ENCODE data around the gene BIRC5. TPM values are rescaled to one million over a fixed set of nuclear protein-coding genes. Genes with fewer than 3 reads are reported as not detected.

Gene BIRC5
- total RNA-seq, 1 donor from 2014 or later, result 12.3 TPM

GRCh38 chr17:78241277-78242023, 27.4 kb downstream of the BIRC5 start:
- no peak overlapping the region for H3K4me3 Mint-ChIP-seq (ENCODE audit: unreplicated experiment)
- H3K9me3 Mint-ChIP-seq (ENCODE audit: unreplicated experiment), result peaks cover 5% of the 10 kb centered on the region
- no peak for TF ChIP-seq CTCF (IDR thresholded peaks at IDR 0.05)
- H3K27ac Mint-ChIP-seq (ENCODE audit: unreplicated experiment), result no peak overlapping the region
- H3K4me1 Mint-ChIP-seq (ENCODE audit: unreplicated experiment), result peaks cover 3% of the 10 kb centered on the region
- DNase-seq (ENCODE audit: extremely low spot score, unreplicated experiment), result no peak
- H3K27me3 Mint-ChIP-seq (ENCODE audit: unreplicated experiment), result no peaks in the 10 kb centered on the region
- no peaks in the 10 kb centered on the region for H3K36me3 Mint-ChIP-seq (ENCODE audit: unreplicated experiment)

DNA sequence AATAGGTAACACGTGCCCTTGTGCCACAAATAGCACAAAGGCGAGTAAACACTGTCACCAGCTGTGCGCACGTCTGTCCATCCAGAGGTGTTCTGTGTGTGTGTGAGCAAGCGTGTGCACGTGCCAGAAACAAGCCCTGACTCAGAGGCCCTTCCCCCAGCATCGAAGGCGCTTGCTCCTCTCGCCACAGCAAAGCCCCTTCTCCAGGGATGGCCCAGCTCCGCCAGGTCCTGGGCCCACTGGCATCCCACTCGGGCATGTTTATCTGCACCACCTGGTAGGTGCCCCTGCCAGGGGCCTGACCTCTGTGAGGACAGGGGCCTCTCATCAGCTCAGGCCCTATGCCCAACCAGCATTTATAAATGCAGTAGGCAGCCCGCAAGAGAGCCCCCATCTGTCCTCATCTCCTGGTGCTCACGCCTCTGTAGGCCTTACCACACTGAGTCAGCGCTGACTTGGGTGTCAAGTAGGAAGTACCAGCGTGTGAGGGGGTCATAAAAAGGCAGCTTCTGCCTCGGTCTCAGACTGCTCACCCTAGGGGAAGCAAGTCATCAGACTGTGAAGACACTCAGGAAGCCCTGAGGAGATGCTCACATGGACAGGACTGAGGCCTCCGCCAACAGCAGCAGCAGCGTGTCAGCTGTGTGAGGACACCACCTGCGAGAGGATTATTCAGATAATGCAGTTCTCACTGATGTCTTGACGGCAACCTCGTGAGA, 28.1 kb downstream of the BIRC5 start:
- Mint-ChIP-seq H3K27ac (ENCODE audit: unreplicated experiment) (no peak overlapping the region), H3K27me3 (ENCODE audit: unreplicated experiment) (no peaks in the 10 kb centered on the region), H3K36me3 (ENCODE audit: unreplicated experiment) (no peaks in the 10 kb centered on the region), H3K4me1 (ENCODE audit: unreplicated experiment) (peaks cover 3% of the 10 kb centered on the region), H3K9me3 (ENCODE audit: unreplicated experiment) (peaks cover 5% of the 10 kb centered on the region), H3K4me3 (ENCODE audit: unreplicated experiment) (no peak overlapping the region)
- no peak for DNase-seq (ENCODE audit: extremely low spot score, unreplicated experiment)
- no peak for TF ChIP-seq CTCF (IDR thresholded peaks at IDR 0.05)

DNA sequence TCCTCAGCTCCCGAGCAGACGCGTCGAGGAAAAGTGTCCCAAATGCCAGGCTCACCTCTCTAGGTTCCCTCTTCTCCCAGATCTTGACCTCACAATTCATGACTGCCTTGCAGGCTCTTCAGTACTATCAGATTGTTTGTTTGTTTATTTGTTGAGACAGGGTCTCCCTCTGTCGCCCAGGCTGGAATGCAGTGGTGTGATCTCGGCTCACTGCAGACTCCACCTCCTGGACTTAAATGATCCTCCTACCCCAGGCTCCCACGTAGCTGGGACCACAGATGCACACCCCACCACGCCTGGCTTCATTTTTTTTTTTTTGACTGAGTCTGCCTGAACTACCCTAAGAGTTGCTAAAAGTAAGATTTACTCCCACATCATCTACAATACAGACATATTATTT, 33.3 kb downstream of the BIRC5 start:
- no peaks in the 10 kb centered on the region for H3K27me3 Mint-ChIP-seq (ENCODE audit: unreplicated experiment)

DNA sequence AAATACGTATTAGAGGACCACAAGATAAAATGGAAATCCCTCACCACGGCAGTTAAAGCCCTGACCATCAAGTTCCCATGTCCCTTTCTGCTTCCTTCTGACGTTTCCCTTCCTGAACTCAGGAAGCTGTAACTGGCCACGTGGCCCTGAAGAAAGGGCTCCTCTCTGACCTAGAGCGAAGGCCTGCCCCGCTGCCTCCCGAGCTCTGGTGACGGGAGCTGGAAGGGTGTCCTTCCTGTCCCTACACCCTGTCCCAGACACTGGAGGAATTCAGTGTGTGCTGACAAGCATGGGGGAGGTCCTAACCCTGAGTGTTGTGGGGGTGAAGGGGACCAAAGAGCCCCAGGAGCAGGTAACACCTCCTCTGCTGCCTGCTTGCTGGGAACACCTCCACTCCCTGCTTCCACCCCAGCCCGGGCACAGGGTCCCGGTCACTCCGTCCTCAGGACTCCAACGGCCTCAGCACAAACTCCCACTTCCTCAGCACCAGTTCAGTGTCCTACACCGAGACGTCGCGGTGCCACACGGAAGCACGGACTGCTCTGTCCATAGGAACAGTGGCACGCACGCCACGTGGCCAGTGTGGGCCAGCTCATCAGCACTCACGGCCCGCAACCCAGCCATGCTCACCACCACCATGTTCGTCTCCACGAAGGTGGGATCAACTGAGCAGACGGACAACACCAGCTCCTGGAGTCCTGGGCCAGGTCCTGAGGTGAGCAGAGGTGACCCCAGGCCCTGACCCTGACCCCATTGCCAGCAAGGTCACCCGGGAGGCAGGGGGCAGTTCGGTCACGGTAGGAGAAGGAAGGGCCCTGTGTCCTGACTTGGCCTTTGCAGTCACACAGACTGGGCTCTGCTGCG, 34.2 kb downstream of the BIRC5 start:
- no peak for DNase-seq (ENCODE audit: extremely low spot score, unreplicated experiment)
- no peaks in the 10 kb centered on the region for H3K27me3 Mint-ChIP-seq (ENCODE audit: unreplicated experiment)
- no peak overlapping the region for H3K4me3 Mint-ChIP-seq (ENCODE audit: unreplicated experiment)
- no peak overlapping the region for H3K27ac Mint-ChIP-seq (ENCODE audit: unreplicated experiment)
- peaks cover 7% of the 10 kb centered on the region for H3K4me1 Mint-ChIP-seq (ENCODE audit: unreplicated experiment)
- no peak for TF ChIP-seq CTCF (IDR thresholded peaks at IDR 0.05)
- peaks cover 5% of the 10 kb centered on the region for H3K9me3 Mint-ChIP-seq (ENCODE audit: unreplicated experiment)
- H3K36me3 Mint-ChIP-seq (ENCODE audit: unreplicated experiment), result no peaks in the 10 kb centered on the region

More for the DNA sequence above, 33.3 kb downstream of the BIRC5 start:
- Mint-ChIP-seq H3K4me3 (ENCODE audit: unreplicated experiment) (no peak overlapping the region), H3K36me3 (ENCODE audit: unreplicated experiment) (no peaks in the 10 kb centered on the region), H3K4me1 (ENCODE audit: unreplicated experiment) (peaks cover 5% of the 10 kb centered on the region), H3K27ac (ENCODE audit: unreplicated experiment) (no peak overlapping the region), H3K9me3 (ENCODE audit: unreplicated experiment) (peaks cover 5% of the 10 kb centered on the region)
- no peak for DNase-seq (ENCODE audit: extremely low spot score, unreplicated experiment)
- no peak for TF ChIP-seq CTCF (IDR thresholded peaks at IDR 0.05)
